GM18526 (cell line): Measurements from ENCODE around the gene PALLD.

Experiments used
- POLR2A ChIP-seq: IDR thresholded peaks from 3 replicates; pipeline ENCODE4 v1.6.1; 2011; ENCODE audit not compliant: insufficient read length; ENCODE audit errors: extremely low read depth

The PALLD gene

DNA sequence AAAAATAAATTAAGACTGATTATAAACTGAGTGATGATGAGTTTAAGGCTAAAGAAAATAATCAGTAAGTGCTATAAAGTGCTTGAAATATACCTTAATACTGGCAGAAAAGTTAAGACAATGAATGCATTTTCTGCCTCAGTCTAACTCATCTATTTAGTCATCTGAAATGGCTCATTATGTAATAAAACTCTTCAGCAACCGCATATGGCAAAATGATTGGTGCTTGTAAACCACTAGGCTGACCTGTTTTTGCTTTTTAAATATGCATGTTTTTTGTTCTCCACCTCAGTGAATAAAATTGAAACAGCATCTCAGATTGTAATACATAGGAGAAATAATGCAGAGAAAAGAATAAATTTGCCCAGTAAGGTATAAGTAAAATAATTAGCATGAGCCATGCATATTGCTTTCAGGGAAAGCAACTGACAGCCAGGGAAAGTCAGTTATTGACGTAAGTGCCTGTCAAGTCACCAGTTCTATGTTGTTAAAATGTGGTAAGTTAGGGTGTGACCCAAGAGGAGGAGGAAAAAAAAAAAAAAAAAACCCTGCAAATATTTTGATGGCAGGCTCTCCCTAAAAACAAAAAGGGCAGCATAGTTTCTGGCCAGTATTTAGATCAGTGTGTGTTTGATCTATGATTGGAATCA lies 167.5 kb downstream of the PALLD start:
- no peak for TF ChIP-seq POLR2A

- no peak for TF ChIP-seq POLR2A
Observed at GRCh38 chr4:168666531-168666930, 169.7 kb downstream of the PALLD start.

GRCh38 chr4:168667376-168667775 lies 170.5 kb downstream of the PALLD start:
- no peak for TF ChIP-seq POLR2A

GRCh38 chr4:168667921-168668320 lies 171.1 kb downstream of the PALLD start:
- no peak for TF ChIP-seq POLR2A

- no peak for TF ChIP-seq POLR2A
Observed at GRCh38 chr4:168673476-168673875, 176.6 kb downstream of the PALLD start.

- TF ChIP-seq POLR2A, result no peak
Observed at GRCh38 chr4:168674077-168674747, 177.4 kb downstream of the PALLD start.

- no peak for TF ChIP-seq POLR2A
Observed at GRCh38 chr4:168674866-168675265, 178.0 kb downstream of the PALLD start.

GRCh38 chr4:168677063-168677462 lies 180.2 kb downstream of the PALLD start:
- TF ChIP-seq POLR2A, result no peak

DNA sequence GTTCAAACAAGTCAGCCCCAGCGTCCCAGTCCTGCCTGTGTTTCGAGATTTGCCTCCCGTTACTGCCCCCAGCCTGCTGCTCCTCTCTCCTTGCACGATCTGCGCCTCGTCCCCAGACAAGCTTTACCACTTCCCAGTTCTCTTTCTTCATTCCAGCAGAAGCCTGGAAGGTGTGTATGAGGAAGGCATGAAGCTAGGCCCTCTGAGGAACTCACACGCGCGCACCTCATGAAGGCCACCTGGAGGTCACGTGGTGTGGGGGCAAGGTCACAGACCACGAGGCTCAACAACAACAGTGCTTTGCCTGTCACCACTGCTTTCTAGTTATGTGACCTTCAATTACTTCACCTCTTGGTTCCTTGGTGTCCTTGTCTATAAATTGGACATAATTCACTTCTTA lies 181.0 kb downstream of the PALLD start:
- TF ChIP-seq POLR2A, result no peak

DNA sequence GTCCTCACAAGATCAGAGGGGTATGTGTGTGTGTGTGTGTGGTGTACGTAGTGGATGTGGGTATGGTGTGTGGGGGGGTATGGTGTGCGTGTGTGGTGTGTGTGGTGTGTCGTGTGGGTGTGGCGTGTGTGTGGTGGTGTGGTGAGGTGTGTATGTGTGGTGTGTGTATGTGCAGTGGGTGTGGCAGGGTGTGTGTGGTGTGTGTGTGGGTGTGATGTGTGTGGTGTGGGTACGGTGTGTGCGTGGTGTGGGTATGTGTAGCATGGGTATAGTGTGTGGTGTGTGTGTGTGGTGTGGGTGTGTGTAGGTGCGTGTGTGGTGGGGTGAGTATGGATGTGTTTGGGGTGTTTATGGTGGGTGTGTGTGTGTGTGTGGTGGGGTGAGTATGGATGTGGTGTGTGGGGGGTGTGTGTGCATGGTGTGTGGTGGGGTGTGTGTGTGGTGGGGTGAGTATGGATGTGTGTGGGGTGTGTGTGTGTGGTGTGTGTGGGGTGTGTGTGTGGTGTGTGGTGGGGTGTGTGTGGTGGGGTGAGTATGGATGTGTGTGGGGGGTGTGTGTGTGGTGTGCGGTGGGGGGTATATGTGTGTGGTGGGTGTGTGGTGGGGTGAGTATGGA lies 182.0 kb downstream of the PALLD start:
- TF ChIP-seq POLR2A, result no peak

DNA sequence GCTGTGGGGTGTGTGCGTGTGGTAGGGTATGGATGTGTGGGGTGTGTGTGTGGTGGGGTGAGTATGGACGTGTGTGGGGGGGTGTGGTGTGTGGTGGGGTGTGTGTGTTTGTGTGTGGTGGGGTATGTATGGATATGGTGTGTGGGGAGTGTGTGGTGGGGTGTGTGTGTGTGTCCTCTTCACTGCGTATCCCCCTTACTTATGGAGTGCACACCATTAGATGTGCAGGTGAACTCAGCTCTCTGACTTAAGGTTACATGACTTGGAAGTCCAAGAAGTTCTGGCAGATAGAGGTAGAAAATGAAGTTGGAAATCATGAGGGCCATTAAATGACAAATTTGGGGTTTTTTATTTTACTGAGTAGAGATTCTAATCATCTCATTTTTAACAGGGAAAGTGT lies 182.5 kb downstream of the PALLD start:
- no peak for TF ChIP-seq POLR2A

DNA sequence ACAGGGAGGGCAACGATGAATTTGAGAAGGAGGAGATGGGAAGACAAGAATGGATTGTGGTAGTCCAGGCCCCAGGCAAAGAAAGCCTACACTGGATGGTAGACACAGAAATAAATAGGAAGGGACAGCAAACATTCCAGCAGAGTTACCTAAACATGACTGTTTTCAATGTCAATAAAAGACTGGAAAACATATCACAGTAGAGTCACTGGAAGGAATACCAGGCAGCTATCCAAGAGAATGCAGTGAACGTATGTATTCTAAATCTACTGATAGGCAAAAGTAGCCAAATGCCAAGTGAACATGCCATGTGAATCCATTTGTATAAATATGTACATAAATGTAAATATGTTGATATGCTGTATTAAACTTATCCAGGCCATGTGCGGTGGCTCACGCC lies 183.0 kb downstream of the PALLD start:
- TF ChIP-seq POLR2A, result no peak

DNA sequence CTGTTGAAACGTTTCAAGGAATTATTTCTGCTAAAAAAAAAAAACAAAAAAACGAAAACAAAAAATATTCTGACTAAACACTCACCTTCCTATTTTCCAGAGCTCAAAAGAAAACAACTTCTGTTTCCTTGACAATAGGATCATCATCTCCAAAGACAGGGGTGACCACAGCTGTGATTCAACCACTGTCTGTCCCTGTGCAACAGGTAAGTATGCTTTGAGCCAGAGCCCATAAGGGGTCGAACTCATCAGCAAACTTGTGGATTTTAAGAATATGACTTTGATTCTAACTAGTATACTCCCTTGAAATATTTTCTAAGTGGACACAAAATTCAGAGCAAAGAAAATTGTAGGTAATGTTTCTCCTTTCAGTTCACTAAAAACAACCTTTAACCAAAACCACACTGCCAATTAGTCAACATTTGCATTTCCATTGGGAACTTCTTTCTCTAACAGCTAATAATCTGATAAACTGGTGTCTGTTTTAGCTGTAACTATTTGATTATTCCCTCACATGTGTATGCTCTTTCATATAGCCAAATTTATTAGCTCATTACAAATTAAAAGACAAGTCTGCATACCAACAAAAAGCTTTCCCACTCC lies 186.1 kb downstream of the PALLD start:
- TF ChIP-seq POLR2A, result no peak

- no peak for TF ChIP-seq POLR2A
Observed at GRCh38 chr4:168683595-168683994, 186.7 kb downstream of the PALLD start.

DNA sequence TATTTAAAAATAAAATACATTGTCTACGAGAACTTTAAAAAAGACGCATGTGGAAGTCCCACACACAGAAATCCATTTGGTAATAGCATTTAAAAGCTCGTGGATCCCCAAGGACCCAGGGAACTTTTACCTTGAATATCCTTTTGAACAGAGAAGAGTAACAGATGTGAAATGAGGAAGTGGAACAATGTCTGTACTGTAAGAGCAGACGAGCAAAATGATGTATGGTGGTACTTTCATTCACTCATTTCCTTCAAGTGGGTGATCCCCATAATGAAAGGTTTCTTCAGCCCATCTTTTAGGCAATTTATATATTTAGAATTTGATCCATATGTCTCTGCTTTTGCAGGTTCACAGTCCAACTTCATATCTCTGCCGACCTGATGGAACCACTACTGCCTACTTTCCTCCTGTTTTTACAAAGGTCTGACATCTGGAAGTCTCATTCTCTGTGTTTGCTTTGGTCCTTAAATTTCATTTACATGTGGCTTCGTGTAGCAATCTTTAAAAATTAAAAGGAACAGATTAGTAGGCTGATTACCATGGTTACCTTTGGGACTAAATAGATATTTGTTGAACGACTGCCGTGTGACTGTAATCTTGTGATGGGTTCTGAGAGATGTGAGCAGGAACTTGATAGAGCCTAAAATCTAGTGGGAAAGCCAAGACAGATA lies 188.4 kb downstream of the PALLD start:
- TF ChIP-seq POLR2A, result no peak

DNA sequence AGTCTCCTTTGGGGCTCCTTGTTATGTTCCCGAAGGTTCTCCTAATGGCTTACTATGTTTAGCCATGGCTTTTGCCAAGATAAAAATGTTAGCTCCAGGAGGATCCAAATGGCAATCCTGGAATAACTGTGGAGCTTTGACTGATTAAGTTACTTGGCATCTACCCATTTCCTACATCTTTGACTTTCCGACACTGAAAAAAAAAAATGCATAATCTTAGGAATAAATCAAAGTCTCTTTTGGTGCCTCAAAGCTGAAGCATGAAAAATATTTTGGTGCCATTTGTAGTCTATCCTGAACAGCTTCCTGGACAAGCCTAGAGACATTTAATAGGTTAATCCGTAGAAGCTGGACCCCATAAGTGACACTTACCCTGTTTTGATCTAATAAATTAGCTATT lies 191.7 kb downstream of the PALLD start:
- TF ChIP-seq POLR2A, result no peak
